HG02623 (cell line): ENCODE data around the gene LY86.
A peak's percentile ranks its signal among the peaks of the same experiment; 100 is the strongest.

Experiments
- ATAC-seq: cut with Tn5 transposase; IDR thresholded peaks from one replicate; pipeline ENCODE4 v1.9.1; 2021; ENCODE audit warnings: moderate library complexity; ENCODE audit not compliant: unreplicated experiment

LY86 gene

DNA sequence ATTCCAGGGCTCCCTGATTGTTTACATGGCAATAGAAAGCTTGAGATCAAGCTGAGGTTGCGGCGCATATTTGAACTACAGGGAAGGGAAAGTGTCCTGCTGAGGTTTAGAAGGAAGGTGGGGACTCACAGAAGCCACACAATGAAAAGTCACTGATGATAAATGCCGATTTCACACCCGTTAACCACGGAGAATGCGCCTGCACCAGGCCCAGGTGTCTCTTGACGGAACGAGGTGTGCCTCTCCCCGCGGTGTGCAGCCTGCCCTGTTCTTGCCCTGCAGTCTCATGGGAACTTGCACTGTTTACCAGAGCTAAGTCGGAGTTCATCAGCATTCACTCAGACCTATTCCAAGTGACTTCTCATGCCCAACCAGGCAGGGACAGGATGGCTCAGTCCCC lies 90.3 kb downstream of the LY86 start:
- no peak for ATAC-seq

DNA sequence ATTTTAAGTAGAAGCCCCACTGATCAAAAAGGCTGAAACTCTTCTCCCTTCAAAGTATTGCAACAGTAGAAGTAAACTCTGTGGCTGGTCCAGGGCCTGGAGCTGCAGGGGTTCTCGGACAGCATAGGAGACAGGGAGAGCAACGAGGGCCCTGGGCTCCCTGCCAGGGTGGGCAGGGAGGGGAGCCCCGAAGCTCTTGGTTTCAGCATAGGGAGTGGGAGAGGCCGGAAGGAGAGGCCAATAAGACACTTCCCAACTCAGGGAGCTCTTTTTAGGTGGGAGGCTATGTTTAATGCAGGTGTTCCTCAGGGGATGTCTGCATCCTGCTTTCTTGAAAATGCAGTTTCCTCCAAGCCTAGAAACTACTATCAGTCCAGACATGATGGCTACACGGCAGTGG lies 91.1 kb downstream of the LY86 start:
- ATAC-seq, result no peak

DNA sequence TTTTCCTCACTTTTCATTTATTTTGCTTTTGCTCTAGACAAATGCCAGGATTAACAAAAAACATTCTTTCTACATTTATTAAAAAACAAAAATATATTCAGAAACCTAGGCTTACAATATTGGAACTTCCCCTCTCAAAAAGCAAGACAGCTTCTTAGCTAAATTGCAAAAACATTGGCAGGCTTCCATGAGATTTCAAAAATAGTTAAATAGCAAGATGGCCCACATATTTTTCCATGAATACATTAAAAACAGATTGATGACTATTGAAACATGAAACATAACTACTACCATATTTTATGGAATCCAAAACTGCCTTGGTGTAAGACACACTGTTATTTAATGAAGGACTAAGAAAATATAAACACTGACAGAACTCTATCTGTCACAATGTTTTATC lies 92.0 kb downstream of the LY86 start:
- ATAC-seq, result no peak

DNA sequence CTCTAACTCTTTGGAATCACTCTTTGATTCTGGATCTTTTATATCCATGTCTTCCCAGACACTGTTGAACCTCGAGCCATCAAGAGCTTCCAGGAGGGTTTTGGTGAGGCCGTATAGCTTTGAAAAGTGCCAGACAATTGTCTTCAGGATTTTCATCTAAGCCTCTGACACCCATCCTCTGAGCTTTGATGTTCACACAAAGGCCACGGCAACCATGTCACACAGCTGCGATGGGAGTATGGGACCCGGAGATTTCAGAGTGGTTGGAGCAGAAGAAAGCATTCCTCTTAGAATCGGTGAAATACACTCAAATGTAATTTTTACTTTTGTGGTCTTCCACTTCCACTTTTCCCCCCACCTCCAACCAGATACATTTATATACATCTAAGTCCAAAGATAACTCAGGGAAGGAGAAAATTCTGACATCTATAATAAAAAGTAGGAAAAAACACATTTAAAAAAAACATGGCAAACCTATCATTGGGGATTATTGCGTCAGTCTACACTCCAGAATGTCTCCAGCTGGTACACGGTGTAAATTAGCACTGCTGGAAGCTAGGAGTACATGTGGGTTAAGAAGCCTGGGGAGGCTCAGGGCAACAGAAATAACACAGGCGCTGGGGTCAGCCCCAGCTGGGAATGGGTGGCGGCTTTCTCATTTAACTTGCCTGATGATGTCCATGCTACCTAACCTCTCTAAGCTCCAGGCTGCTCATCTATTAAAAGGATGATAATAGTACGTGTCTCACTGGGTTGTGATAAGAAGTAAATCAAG lies 92.7 kb downstream of the LY86 start:
- ATAC-seq, result no peak

DNA sequence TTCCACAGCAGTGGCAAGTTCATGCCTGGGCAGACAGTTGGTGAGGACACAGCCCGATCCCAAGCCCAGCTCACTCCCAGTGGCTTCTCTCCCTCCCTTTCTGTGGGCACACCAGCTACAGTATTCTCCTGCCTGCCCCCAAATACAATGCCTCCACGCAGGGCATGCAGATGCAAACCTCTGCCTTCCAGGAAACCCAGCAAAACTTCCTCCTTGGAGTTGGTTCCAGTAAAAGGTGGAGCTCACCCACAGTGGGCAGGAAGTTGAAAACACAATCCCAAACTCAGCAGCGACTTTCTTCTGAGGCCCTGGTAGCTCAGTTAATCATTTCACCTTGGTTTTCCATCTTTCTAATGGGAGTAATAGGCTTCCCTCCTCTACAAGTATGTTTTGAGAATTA lies 93.7 kb downstream of the LY86 start:
- ATAC-seq, result no peak

DNA sequence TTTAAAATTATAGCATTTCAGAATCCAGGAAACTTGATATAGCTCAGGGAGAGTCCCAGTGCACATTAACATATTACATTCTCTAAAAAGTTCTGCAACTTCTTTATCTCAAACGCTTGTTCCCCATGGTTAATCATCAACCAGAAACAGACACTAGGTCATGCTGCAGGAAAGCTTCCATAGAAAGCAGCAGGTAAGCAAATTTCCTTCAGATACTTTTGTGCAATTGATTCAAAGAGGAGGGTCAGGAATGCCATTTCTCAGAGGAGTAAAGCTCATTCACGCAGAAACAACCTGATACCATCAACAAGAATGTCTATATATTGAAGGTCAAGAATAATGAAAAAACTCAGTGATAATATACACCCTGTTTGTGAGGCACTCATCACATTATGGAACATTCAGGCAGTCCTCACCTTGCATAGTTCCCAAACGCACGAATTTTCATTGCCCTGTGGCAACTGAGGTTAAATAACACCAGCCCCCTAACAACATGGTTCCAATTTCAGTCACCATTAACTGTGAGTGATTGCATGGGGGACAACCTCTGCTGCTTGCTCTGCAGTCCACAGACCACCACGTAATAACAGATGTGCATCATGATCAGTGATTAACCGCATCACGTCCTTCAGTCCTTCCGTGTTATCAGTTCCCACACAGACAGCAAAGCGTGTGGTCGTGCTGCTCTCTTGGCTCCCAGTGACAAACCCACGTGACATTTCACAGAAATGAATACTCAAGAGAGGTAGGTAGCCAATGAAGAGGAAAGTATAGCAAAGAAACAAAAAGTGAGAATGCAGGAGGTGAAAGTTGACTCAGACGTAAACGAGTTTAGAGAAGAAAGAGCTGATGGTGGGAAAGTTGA lies 95.7 kb downstream of the LY86 start:
- peak; percentile 71 for ATAC-seq

DNA sequence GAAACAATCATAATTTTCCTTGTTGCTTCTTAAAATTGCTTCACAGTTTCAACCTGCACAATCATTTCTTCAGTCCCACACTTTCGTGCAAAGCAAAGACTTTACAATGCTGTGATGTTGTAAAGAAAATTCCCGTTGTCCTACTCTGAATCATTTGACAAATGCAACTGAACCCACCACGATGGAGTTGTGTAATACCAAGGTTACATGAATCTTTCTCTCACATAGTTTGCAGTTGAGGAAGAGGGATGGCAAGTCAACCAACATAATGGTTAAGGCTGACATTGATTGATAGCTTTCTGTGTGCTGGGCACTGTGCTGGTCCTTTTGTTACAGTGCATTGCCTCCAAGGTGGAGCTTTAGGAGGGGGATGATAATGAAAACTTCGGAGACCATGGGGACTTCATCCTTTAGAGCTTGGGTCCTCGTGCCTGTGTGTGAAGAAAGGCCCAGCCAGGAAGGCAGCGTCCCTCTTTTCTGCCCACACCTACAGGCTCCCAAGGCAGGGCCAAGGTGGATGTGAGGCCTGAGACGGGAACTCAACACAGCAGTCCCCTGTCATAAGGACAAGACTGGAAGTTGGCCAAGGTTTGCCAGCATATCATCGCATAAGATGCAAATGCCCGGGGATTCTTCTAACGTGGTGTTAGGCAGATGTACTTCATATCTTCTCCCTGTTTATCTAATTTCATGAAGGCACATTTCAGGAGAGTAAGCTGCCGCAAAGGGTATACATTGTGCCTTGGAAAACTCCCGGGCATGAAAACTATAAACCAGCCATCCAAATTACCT lies 96.9 kb downstream of the LY86 start:
- ATAC-seq, result no peak

DNA sequence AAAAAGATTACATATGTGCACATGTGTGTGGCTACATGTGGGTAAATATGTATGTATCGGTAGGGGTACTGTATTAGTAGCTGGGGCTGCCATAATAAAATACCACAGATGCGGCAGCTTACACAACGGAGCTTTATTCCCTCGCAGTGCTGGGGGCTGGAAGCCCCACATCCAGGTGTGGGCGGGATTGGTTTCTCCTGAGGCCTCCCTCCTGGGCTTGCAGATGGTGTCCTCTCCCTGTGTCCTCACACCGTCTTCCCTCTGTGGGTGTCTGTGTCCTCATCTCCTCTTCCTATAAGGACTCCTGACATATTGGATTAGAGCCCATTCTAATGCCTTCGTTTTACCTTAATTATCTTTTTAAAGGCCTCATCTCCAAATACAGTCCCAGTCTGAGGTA lies 97.7 kb downstream of the LY86 start:
- ATAC-seq, result no peak

DNA sequence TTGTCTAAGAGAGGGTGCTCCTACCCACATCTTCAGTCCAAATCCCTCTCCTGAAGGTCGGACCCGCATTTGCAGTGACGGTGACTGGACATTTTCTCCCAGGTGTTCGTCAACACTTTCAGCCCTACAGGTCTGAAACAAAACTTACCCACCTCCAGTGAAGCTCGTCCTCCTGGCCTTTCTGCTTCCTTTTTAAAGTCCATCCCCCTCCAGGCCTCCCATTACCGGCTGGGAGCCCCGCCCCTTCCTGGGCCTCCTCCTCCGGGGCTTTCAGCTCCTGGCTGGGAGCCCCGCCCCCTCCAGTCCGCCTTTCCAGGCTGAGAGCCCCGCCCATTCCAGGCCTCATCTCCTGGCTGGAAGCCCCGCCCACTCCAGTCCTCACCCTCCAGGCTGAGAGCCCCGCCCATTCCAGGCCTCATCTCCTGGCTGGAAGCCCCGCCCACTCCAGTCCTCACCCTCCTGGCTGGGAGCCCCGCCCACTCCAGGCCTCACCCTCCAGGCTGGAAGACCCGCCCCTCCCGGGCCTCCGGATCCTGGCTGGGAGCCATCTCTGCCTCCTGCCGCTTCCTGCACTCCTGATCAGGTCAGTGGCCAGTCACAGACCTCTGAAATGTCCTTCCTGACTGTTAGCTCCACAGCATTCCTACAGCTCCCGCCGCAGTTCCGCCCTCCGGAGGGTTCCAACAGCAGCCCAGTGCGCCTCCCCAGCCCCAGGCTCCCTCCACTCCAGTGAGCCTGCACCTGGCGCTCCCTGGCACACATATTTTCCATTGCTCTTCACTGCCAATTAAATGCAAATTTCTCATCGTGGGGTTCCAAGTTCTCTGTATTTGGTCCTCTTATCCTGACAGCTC lies 98.5 kb downstream of the LY86 start:
- peak; percentile 29 for ATAC-seq

DNA sequence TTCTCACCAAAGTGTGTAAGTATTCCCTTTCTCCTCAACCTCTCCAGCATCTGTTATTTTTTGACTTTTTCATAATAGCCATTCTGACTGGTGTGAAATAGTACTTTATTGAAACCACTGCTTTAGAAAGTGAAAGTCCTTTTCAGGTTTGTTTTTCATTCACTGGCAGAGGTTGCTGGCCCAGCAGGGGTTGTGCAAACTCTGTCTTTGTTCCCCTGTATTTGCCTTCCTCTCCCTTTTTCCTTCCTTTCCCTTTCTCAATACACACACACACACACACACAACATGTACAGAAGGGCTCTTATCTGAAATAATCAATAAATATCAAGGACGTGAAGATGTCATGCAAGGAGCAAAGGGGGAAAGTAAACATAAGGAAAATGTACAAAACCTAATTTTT lies 99.8 kb downstream of the LY86 start:
- no peak for ATAC-seq

DNA sequence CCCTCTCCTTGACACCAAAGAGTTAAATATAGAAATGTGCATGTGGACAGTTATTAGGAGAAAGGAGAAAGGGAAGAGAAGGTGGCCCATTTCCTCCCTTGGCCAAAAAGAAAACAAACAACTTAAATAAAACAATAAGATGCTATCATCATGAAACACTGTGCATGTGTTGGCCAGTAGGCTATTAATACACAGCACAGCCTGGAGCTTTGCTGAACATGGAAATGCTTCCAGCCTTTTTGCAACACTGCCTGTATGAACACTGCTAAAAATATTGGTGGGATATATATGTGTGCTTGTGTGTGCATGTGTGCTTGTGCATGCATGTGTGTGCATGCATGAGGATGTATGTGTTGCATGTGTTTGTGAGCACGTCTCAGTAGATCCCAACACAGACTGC lies 100.4 kb downstream of the LY86 start:
- ATAC-seq, result no peak

DNA sequence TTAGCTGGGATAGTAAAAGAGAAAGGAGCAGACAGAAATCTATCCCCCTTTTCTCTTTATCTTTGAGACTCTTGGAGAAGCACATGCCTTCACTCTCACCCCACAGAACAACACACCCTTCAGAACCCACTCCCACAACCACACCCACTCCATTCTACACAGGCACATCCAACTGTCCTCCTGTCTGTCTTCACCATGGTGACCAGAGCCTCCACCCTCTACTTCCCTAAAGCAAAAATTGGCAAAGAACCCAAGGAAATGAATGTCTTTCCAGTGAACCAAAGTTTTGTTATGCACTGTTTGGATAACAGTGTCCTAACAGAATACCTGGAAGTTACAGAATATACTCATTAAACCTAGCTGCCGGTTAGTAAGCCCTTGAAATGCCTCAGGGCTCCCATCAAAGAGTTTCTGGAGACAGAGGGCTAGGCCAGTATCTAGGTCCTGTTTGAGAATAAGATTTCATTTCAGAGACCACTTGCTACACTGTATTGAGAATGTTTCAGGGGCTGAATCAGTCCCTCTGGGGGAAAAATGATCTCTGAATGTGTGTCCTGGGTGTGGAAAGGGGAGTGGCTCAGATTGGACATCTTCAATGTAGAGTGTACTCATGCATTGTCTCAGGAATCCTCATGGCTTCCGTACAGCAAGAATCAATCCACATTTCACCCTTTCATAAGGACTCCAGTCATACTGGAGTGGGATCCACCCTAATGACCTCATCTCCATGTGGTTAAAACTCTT lies 101.1 kb downstream of the LY86 start:
- no peak for ATAC-seq

DNA sequence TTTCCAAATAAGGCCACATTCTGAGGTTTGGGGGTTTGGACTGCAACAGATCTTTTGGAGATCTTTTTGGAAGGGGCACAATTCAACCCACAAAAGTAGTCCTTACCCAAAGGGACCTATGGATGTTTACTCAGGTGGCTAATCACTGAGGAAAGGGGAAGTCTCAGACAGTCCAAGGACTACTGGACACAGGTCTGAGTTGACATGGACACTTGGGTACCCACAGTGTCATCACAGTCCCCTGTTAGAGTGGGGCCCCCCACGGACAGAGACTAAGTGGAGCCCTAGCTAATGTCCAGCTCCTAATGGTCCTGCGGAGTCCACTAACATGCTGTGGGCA lies 101.6 kb downstream of the LY86 start:
- no peak for ATAC-seq

DNA sequence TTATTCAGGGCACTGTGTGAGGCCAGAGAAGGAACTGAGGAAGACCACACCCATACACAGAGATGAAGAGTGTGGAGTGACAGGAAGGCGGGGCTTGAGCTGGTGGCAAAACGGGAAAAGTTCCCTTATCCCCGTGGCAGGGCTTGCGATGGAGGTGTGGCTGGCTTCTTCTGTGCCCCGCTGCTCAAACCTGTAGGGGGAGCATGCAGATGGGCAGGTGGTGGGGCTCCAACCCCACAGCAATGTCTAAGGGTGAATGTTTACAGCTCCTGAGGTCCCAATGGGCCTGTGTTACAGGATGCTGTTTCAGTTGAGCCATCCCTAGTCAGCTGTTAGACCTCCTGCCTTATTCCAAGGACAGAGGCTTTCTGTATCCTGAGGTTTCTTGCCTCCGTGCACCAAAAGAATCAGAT lies 105.9 kb downstream of the LY86 start:
- no peak for ATAC-seq

DNA sequence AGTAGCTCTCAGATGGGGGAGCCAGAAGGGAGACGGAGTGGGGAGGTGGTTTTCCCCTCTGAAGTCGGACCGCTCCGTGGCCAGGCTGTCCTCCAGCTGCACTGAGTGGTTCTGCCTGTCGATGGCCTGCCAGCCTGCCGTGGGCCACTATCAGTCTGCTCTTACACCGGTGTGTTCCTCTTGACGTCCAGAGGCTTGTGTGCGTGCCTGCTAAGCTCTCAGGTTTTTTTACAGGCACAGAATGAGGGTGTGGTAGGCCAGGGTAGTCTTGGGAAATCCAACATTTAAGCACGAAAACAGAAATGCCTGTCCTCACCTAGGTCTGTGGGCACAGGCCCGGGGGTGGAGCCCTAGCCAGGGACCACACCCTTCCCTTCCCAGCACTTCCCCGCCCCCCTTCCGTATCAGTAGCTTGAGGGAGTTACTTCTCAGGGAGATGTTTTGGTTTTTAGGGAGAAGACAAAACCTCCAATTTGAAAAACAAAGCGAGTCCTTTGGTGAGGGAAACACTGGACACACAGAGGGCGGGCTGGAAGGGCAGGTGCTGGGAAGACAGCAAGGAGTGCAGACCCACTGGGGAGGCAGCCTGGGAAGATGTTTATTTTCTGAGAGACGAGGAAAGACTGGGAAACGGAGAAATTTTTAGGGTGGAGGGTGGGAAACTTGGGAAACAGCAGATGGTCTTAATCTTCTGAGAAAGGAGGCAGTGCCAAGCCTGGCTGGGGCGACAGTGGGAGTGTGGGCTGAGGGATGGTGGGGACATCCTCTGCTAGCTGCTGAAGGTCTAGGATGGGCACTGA lies 106.5 kb downstream of the LY86 start:
- no peak for ATAC-seq

DNA sequence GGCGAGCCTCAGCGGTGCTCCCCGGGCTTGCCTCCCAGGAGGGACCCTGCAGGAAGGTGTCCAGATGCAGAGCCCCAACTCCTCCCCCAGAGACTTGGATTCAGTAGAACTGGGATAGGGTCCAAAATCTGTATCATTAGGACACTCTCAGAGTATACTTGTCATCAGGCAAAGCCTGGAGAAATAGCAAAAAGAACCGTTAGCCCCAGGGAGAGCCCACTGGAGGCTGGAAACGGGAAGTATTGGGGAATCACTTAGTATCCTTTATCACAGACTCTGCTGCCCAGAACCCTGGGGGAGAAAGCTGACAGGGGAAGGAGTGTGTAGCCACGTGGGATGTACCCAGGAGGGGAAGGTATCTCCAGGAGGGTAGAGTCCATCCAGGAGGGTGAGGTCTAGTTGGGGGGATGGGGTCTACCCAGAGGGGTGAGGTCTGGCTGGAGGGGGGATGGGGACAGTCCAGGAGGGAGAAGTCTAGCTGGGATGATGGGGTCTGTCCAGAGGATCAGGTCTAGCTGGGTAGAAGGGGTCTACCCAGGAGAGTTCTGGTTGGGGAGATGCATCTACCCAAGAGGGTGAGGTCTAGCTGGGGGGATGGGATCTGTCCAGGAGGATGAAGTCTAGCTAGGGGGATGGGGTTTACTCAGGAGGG lies 107.2 kb downstream of the LY86 start:
- ATAC-seq, result no peak

DNA sequence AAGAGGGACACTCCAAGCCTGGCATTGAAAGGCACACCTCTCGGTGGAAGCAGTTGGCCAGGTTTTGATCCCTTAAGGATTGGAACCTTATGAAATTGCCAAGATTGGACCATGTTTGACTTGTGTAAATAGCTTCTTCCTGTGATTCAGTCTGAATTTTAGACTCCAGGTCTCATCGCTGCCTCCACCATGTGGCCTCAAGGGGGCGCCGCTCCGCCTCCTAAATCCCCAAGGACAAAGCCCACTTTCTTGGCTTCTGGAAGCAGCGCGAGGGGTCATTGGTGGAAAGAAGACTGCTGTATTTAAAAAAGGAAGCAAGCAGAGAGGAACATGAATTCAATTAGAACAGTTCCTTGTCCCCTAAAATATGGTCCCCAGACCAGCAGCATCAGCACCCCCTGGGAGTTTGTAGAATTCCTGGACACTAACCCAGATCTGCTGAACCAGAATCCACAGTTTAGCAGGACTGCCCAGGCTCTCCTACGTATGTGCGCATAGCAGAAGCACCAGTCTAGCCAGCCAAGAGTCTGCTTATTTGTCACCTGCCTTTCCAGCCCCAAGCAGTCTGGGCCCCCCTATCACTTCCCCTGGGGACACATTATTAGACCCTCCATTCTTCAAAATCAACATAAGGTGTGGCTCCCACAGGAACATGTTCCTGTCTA lies 108.5 kb downstream of the LY86 start:
- no peak for ATAC-seq

DNA sequence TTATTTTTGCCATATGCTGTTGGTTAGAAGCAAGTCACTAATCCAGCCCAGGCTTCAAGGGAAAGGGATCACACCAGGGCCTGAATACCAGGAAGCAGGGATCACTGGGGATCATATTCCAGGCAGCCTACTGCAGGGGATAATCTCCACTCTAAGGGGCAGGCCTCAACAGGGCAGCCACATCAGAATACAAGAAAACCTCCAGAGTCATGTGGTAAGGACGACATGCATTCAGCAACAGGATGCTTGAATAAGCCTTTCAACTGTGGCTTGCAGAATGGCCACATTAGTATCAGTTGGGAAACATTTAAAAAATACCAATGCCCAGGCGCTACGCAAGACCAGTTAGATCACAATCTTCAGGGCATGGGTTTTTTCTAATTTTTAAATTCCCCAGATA lies 109.1 kb downstream of the LY86 start:
- no peak for ATAC-seq
